Camera-type eye (tissue), 1 donor: Measurements from ENCODE around the gene TP53TG3F. TPM values are rescaled to one million over a fixed set of nuclear protein-coding genes. Genes with fewer than 3 reads are reported as not detected.

Source experiments
- total RNA-seq: library from RNA; depleted of rRNA; stranded (reverse); fragments of >200 nt; gene quantifications from one replicate; pipeline ENCODE4 v1.2.3, GENCODE V29; 2014

The TP53TG3F gene, protein sequence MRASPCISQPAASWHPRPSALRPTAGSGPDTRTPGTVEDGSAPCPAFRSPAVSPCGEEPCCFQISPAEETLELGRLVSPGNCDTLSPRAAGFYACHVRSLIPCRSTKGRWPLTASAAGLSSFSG
- total RNA-seq, result not detected

DNA sequence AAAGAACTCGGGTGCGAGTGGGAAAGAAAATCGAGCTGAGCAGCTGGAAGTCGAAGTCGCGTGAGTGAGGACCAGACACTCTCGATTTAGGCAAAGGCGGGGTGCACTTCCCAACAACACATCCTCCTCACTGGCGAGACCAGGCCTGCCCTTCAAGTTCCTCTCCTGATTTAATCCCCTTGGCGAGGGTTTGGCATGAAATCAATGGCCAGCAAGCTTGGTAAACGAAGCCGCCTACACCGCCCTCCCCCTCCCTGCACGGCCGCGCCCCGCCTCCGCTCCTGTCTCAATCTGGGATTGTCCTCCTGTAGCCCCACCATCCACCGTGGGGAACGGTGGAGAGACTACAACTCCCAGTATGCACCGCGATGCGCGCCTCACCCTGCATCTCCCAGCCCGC is at the start of gene TP53TG3F:
Gene TP53TG3F, plus strand, starts transcription at position 301 of the 400 bp plus-strand sequence. Its CDS starts 68 bp downstream, at position 369.

Other genes with a start within 250 kb of the TP53TG3F start
- not detected for gene TP53TG3E, start 155.3 kb upstream of the TP53TG3F start, total RNA-seq
- not detected for gene TP53TG3B, start 98.8 kb upstream of the TP53TG3F start, total RNA-seq